HG03097 (cell line): Measurements from ENCODE around the gene CAMTA1.

Source experiments
- ATAC-seq: cut with Tn5 transposase; IDR thresholded peaks from one replicate; pipeline ENCODE4 v1.9.1; 2021; ENCODE audit not compliant: unreplicated experiment, low FRiP score

CAMTA1 gene

DNA sequence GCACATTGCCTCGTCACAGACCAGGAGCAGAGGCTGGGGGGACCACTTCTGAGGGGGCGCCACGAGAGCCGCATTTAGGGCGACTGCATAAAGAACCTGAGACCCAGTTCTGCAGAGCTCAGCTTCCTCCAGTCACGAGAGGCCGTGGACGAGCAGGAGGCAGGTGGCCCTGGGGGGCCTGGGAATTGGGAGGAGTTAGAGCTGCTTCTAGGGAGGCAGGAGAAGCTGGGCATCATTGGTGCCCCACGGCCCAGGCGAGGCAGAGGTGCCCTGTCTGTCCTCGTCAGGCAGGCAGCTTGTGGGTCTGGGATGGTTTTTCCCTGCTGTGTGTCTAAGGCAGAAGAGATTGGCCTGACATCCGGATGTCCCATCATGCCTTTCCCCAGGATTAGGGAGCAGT, 389.3 kb downstream of the CAMTA1 start:
- no peak for ATAC-seq

- ATAC-seq, result no peak
Observed at GRCh38 chr1:7174980-7175906, 390.0 kb downstream of the CAMTA1 start.

DNA sequence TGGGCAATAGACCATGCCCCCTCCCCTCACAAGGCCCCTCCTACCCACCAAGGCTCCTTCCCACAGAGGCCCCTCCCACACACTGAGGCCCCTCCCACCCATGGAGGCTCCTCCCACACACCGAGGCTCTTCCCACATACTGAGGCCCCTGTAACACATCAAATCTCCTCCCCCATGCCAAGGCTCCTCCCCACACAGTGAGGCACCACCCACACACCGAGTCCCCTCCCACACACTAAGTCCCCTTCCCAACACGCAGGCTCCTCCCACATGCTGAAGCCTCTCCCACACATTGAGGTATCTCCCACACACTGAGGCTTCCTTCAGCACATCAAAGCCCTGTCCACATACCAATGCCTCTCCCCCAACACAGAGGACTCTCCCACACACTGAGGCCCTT, 391.8 kb downstream of the CAMTA1 start:
- no peak for ATAC-seq

- ATAC-seq, result no peak
Observed at GRCh38 chr1:7177438-7178146, 392.3 kb downstream of the CAMTA1 start.

DNA sequence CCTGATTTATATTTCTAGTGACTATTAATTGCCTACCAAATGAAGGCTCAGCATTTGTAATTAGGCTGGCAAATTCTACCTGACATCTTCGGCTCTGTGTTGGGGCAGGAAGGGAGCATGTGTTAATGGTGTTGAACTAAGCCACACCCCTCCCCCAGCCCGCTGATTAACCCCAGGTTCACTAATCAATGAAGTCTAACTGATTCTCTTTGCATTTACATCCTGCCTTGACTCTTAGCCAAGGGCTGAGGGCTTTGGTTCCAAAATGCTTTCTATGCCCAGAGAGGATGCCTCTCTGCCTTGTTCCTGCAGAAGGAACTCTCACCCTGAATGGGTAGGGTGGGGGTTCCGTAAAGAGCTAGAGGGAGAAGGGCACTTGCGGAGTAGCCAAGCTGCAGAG, 393.1 kb downstream of the CAMTA1 start:
- no peak for ATAC-seq

GRCh38 chr1:7178741-7179140, 393.5 kb downstream of the CAMTA1 start:
- no peak for ATAC-seq

DNA sequence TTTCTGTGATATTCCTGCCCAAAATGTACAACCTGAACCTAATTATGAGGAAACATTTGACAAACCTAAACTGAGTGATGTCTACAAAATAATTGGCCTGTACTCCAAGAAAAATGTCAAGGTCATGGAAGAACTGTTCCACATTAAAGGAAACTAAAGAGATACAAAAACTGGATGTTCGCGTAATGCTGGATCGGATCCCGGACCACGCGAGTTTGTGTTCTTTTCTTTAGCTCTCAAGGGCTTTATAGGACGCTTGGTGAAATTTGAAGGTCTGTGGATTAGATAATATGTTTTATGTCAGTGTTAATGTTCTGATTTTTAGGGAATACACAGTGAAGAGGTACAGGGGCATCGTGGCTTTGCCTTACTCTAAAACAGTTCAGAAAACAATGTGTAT, 400.5 kb downstream of the CAMTA1 start:
- ATAC-seq, result no peak

DNA sequence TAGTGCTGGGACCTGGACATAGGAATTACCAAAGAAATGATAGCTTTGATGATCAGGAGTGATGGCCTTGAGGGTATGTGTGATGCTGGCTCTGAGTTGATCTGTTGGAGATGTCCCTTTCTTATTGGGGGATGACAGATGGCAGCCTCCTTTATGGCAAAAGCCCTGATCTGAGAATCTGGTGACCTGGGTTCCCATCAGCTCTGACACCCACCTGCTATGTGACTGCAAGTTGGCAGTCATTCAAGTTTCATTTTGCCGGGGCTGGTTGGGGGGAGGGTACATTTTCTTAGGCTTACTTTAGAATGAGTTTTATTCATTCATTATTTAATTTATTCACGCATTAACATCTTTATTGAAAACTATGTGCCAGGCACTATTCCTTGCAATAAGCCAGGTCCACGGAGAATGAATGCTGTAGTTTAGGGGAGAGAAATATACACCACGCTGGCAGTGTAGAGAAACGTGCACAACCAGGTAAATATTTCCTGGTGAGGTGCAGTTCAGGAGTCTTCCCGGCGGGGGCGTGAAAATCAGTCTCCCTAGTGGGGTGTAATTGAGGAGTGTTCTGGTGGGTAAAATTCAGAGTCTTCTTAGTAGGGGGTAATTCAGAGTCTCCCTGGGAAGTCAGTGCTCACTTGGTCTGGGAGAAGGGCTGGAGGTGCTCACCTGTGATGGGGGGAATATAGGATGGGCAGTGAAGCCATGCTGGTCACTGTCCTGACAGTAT, 401.3 kb downstream of the CAMTA1 start:
- no peak for ATAC-seq

DNA sequence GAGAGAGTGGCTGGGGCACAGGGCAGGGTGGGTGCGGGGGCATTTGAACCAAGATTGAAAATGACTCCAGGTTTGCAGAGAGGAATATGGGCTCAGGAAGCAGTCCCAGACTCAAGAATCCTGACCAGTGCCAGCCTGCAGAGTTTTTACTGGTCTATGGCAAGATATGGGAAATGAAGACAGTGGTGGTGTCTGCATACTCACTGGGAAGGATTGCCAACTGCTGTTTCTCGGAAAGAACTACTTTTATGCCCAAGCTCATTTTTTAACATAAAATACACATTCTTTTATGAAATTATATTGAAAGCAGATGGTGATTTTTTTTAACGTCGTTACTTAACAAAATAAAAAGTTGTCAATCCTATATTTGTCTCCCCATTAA, 401.8 kb downstream of the CAMTA1 start:
- ATAC-seq, result no peak

DNA sequence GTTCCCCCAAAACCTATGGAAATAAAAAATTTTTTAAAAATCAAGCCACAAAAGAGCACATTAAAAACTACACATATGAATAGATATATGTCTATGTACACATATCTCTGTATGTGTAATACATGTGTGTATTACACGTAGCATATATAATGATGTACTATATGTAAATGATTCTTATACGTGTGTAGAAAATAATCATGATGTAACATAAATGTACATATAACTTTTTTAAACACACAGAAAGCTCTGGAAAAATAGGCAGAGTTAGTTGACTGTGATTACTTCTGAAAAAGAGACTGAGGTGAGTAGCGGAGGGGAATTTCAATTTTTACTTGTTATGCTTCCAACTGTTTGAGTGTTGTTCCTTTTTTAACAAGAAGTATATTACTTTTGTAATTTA, 405.0 kb downstream of the CAMTA1 start:
- ATAC-seq, result no peak

GRCh38 chr1:7192453-7192852, 407.2 kb downstream of the CAMTA1 start:
- no peak for ATAC-seq

DNA sequence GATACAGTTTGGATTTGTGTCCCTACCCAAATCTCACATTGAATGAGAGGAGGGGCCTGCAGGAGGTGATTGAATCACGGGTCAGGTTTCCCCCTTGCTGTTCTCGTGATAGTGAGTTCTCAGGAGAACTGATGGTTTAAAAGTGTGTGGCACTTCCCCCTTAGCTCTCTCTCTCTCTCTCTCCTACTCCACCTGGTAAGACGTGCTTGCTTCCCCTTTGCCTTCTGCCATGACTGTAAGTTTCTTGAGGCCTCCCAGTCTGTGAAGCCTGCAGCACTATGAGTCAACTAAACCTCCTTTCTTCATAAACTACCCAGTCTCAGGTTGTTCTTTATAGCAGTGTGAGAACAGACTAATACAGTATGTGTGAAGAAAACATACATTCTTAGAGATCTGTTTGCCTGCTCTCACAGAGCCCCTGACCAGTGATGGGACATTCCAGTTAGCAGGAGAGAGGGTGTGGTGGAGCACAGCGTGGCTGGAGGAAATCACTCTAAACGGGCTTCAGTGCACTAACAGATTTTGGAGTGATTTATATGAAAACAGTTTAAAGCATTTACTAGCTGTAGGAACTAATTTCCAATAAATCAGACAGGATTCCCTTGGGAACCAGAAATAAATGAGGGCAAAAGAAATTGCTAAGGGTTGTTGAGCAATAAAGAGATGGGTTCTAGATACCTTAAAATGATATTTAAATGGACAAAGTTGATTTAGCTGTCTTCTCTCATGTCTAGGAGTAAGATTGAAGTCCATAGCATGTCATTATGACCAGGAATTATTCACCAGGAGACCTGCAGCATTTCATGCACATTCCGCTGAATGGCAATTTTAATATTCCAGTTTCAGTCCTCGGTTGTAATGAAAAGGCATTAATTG, 411.0 kb downstream of the CAMTA1 start:
- ATAC-seq, result no peak

GRCh38 chr1:7198664-7199063, 413.4 kb downstream of the CAMTA1 start:
- no peak for ATAC-seq

DNA sequence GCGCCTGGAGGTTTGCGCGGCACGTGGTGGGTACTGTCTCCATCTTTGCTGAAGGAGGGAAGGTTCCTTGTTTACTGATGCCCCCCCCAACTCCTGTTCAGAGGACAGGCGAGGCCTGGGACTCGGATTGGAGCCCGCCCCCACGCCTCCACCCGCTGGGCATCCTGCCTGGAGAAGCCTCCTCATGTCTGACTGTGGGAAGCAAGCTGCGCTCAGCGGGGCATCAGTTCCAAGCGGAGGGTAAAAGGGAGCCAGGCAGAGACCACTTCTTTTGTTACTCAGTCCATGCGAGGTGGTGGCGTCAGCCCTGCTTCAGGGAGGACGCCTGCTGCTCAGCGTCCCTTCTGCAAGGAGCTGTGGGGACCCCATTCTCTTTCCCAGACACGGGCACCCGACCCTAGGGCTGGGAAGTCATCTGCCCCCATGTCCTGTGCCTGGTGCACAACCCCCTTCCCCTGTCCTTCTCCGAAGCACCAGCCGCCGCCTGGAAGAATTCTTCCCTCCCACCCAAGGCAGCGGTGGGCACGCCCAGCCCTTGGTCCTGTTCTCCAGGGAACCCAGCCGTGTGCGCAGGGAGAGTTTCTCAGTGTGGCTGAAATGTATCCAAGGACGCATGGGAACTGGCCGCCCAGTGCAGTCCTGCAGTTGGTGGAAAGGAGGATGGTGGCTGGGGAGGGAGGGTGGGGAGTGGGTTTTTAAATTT, 414.0 kb downstream of the CAMTA1 start:
- no peak for ATAC-seq

- ATAC-seq, result no peak
Observed at GRCh38 chr1:7207875-7208646, 422.8 kb downstream of the CAMTA1 start.

DNA sequence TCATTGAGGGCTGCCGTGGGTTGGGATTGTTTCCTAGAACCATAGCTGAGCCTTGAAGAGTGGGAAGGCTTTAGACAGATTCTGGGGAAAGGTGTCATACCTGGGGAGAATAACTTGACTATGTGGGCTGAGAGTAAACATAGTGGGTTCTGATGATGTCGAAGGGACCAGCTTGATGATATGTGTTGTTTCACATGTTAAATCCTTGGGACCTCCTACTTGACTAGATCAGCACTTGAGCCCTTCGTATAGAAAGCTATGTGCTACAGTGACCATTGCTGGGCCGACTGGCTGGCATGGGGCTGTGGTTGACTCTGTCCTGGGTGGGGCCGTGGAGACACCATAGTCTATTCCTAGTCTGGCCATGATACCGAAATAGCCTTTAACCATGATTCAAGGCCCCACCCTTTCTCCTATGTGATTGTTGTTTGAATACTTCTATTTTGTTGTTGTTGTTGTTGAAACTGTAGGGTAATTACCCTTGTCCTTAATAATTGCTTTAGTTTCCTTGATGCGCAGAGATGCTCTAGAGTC, 423.5 kb downstream of the CAMTA1 start:
- ATAC-seq, result no peak

DNA sequence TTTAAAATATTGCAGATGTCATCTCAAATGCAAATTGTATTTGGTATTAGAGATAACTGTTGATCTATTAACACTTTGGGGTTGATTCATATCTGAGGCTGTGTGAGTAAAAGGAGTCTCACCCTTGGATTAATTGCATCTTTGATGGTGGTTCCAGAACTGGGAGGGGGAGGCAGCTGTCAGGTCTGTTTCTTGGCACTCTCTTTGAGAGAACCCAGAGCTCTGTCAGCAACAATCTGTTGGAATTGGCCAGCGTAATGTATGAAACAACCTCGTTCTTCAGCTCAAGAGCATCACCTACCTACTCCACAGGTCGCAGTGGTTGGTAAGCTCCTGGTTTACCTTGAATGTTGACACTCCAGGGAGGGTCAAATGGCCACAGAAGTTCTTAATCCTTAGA, 424.1 kb downstream of the CAMTA1 start:
- no peak for ATAC-seq

GRCh38 chr1:7218210-7218832, 433.1 kb downstream of the CAMTA1 start:
- ATAC-seq, result no peak
